GM23338 (cell line): Measurements from ENCODE around the gene BLM.

Experiments used
- CREB1 ChIP-seq: fragments of 250-450 bp; sonication (Bioruptor Pico); IDR thresholded peaks from 2 replicates; pipeline ENCODE4 v1.5.0; 2020; ENCODE audit warnings: low read depth, mild to moderate bottlenecking, moderate library complexity
- EZH2 ChIP-seq: fragments of 200-600 bp; sonication (generic); IDR thresholded peaks from one replicate; pipeline ENCODE4 v1.8.0; 2017; ENCODE audit warnings: antibody characterized with exemption, mild to moderate bottlenecking, low read depth; ENCODE audit not compliant: unreplicated experiment
- EZH2phosphoT487 ChIP-seq: fragments of 200-600 bp; sonication (generic); IDR thresholded peaks from one replicate; pipeline ENCODE4 v1.8.1; 2018; ENCODE audit warnings: antibody characterized with exemption; ENCODE audit not compliant: unreplicated experiment
- JUNB ChIP-seq: IDR thresholded peaks from one replicate; pipeline ENCODE4 v1.6.1; 2016; ENCODE audit warnings: antibody characterized with exemption; ENCODE audit not compliant: unreplicated experiment
- NANOG ChIP-seq: IDR thresholded peaks from 2 replicates; pipeline ENCODE4 v1.6.1; 2016; ENCODE audit warnings: antibody characterized with exemption, borderline replicate concordance
- POLR2AphosphoS5 ChIP-seq: IDR thresholded peaks from 2 replicates; pipeline ENCODE4 v1.6.1; 2016; ENCODE audit warnings: antibody characterized with exemption, low read depth
- REST ChIP-seq: IDR thresholded peaks from one replicate; pipeline ENCODE4 v1.6.1; 2018; ENCODE audit warnings: antibody characterized with exemption; ENCODE audit not compliant: unreplicated experiment
- STAT1 ChIP-seq: IDR thresholded peaks from one replicate; pipeline ENCODE4 v1.6.1; 2016; ENCODE audit warnings: antibody characterized with exemption; ENCODE audit not compliant: unreplicated experiment
- ZNF114 ChIP-seq: fragments of 250-450 bp; sonication (Bioruptor Pico); IDR thresholded peaks from 2 replicates; pipeline ENCODE4 v1.5.0; 2020; ENCODE audit warnings: mild to moderate bottlenecking, moderate library complexity
- ZNF331 ChIP-seq: fragments of 250-450 bp; sonication (Bioruptor Pico); IDR thresholded peaks from 2 replicates; pipeline ENCODE4 v1.5.0; 2020; ENCODE audit warnings: low read depth, mild to moderate bottlenecking, moderate library complexity
- TF ChIP-seq, protein P1 (sequence below), 2 experiments: fragments of 200-600 bp in 1 of 2; sonication (generic) in 1 of 2; conservative IDR thresholded peaks; 2 replicates each; pipeline versions ENCODE4 v1.5.1 to v1.6.1; 2016 to 2017; ENCODE audit warnings: antibody characterized with exemption in 2 of 2, low read depth in 2 of 2, mild to moderate bottlenecking in 2 of 2, moderate library complexity in 1 of 2
- TF ChIP-seq, protein P2 (sequence below): IDR thresholded peaks from 2 replicates; pipeline ENCODE4 v1.6.1; 2016; ENCODE audit warnings: antibody characterized with exemption
- TF ChIP-seq, protein P3 (sequence below): fragments of 250-450 bp; sonication (Bioruptor Pico); IDR thresholded peaks from 2 replicates; pipeline ENCODE4 v1.5.0; 2020; ENCODE audit warnings: mild to moderate bottlenecking, moderate library complexity

- TF ChIP-seq POLR2AphosphoS5 (no peak), EZH2phosphoT487 (no peak), CREB1 (CRISPR knock-in tag) (no peak), EZH2 (no peak), JUNB (no peak), REST (no peak), STAT1 (no peak), ZNF114 (CRISPR knock-in tag) (no peak), NANOG (no peak), ZNF331 (CRISPR knock-in tag) (no peak)
- TF ChIP-seq, protein P1, sequence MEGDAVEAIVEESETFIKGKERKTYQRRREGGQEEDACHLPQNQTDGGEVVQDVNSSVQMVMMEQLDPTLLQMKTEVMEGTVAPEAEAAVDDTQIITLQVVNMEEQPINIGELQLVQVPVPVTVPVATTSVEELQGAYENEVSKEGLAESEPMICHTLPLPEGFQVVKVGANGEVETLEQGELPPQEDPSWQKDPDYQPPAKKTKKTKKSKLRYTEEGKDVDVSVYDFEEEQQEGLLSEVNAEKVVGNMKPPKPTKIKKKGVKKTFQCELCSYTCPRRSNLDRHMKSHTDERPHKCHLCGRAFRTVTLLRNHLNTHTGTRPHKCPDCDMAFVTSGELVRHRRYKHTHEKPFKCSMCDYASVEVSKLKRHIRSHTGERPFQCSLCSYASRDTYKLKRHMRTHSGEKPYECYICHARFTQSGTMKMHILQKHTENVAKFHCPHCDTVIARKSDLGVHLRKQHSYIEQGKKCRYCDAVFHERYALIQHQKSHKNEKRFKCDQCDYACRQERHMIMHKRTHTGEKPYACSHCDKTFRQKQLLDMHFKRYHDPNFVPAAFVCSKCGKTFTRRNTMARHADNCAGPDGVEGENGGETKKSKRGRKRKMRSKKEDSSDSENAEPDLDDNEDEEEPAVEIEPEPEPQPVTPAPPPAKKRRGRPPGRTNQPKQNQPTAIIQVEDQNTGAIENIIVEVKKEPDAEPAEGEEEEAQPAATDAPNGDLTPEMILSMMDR (conservative IDR thresholded peaks at IDR 0.05; ENCODE audit: low read depth in 2 of 2): no peak
- TF ChIP-seq, protein P2, sequence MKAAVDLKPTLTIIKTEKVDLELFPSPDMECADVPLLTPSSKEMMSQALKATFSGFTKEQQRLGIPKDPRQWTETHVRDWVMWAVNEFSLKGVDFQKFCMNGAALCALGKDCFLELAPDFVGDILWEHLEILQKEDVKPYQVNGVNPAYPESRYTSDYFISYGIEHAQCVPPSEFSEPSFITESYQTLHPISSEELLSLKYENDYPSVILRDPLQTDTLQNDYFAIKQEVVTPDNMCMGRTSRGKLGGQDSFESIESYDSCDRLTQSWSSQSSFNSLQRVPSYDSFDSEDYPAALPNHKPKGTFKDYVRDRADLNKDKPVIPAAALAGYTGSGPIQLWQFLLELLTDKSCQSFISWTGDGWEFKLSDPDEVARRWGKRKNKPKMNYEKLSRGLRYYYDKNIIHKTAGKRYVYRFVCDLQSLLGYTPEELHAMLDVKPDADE: no peak
- TF ChIP-seq, protein P3, sequence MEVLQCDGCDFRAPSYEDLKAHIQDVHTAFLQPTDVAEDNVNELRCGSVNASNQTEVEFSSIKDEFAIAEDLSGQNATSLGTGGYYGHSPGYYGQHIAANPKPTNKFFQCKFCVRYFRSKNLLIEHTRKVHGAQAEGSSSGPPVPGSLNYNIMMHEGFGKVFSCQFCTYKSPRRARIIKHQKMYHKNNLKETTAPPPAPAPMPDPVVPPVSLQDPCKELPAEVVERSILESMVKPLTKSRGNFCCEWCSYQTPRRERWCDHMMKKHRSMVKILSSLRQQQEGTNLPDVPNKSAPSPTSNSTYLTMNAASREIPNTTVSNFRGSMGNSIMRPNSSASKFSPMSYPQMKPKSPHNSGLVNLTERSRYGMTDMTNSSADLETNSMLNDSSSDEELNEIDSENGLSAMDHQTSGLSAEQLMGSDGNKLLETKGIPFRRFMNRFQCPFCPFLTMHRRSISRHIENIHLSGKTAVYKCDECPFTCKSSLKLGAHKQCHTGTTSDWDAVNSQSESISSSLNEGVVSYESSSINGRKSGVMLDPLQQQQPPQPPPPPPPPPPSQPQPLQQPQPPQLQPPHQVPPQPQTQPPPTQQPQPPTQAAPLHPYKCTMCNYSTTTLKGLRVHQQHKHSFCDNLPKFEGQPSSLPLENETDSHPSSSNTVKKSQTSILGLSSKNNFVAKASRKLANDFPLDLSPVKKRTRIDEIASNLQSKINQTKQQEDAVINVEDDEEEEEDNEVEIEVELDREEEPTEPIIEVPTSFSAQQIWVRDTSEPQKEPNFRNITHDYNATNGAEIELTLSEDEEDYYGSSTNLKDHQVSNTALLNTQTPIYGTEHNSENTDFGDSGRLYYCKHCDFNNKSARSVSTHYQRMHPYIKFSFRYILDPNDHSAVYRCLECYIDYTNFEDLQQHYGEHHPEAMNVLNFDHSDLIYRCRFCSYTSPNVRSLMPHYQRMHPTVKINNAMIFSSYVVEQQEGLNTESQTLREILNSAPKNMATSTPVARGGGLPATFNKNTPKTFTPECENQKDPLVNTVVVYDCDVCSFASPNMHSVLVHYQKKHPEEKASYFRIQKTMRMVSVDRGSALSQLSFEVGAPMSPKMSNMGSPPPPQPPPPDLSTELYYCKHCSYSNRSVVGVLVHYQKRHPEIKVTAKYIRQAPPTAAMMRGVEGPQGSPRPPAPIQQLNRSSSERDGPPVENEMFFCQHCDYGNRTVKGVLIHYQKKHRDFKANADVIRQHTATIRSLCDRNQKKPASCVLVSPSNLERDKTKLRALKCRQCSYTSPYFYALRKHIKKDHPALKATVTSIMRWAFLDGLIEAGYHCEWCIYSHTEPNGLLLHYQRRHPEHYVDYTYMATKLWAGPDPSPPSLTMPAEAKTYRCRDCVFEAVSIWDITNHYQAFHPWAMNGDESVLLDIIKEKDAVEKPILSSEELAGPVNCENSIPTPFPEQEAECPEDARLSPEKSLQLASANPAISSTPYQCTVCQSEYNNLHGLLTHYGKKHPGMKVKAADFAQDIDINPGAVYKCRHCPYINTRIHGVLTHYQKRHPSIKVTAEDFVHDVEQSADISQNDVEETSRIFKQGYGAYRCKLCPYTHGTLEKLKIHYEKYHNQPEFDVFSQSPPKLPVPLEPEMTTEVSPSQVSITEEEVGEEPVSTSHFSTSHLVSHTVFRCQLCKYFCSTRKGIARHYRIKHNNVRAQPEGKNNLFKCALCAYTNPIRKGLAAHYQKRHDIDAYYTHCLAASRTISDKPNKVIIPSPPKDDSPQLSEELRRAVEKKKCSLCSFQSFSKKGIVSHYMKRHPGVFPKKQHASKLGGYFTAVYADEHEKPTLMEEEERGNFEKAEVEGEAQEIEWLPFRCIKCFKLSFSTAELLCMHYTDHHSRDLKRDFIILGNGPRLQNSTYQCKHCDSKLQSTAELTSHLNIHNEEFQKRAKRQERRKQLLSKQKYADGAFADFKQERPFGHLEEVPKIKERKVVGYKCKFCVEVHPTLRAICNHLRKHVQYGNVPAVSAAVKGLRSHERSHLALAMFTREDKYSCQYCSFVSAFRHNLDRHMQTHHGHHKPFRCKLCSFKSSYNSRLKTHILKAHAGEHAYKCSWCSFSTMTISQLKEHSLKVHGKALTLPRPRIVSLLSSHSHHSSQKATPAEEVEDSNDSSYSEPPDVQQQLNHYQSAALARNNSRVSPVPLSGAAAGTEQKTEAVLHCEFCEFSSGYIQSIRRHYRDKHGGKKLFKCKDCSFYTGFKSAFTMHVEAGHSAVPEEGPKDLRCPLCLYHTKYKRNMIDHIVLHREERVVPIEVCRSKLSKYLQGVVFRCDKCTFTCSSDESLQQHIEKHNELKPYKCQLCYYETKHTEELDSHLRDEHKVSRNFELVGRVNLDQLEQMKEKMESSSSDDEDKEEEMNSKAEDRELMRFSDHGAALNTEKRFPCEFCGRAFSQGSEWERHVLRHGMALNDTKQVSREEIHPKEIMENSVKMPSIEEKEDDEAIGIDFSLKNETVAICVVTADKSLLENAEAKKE: no peak
Measured at GRCh38 chr15:90683371-90683770, 33.8 kb upstream of the BLM start.
